ENCODE measurements around the gene NPC1. TPM values are rescaled to one million over a fixed set of nuclear protein-coding genes. Genes with fewer than 3 reads are reported as not detected.
A peak's percentile ranks its signal among the peaks of the same experiment; 100 is the strongest.

The NPC1 gene
- total RNA-seq, 1 experiment from 2014 or later = 15.1 TPM

DNA sequence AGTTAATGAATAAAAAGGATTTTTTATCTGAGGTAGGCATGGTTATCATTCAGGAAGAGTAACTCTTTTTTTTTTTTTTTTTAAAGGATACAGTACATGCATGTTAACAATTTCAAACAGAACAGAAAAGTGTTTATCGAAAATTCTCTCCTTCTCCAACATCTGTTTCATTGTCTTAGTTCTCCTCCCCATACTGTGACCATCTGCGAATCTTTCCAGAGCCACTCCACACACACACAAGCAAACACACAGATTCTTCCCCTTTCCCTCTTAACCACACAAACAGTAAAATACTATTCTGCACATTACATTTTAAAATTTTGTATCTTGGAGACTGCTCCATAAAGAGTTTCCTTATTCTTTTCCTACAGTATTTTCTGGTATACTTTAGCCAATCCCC, 38.0 kb downstream of the NPC1 start:
- no peak for DNase-seq (ENCODE audit: low read depth)

- DNase-seq (ENCODE audit: low read depth) = peak; percentile 30
These were observed 38.5 kb downstream of the NPC1 start for GRCh38 chr18:23547846-23548245.

DNA sequence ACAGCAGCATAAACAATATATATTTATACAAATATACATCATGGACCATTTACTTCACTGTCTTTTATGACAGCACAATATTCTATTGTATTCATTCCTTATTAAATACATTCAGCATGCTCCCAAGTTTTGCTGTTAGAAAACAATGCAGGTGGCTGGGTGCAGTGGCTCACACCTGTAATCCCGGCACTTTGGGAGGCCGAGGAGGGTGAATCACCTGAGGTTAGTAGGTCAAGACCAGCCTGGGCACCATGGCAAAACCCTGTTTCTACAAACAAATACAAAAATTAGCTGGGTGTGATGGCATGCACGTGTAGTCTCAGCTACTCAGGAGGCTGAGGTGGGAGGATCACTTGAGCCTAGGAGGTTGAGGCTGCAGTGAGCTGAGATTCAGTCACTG, 39.0 kb downstream of the NPC1 start:
- no peak for DNase-seq (ENCODE audit: low read depth)

- DNase-seq (ENCODE audit: low read depth) = no peak
These were observed 41.0 kb downstream of the NPC1 start for GRCh38 chr18:23545247-23545789.

GRCh38 chr18:23542461-23542860, 43.8 kb downstream of the NPC1 start:
- no peak for DNase-seq (ENCODE audit: low read depth)

GRCh38 chr18:23541349-23542093, 44.8 kb downstream of the NPC1 start:
- no peak for DNase-seq (ENCODE audit: low read depth)

DNA sequence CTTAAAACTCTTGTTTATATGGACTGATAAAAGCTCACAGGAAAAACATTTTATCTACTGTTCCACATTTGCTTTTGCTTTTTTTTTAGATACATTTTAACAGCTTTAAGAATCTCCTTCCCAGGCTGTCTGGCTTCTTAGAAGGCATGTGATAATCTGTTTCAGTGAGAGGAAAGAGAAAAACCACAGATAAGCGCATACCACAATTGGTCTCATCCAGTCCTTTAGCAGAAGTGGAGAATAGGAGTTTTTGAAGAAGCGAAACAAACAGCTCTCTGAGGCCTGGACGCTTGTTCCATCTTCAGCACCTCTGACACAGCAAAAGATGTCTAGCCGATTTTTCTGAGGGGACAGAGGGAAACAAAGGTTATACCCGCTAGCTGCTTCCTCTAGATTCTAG, 45.4 kb downstream of the NPC1 start:
- DNase-seq (ENCODE audit: low read depth) = no peak

DNA sequence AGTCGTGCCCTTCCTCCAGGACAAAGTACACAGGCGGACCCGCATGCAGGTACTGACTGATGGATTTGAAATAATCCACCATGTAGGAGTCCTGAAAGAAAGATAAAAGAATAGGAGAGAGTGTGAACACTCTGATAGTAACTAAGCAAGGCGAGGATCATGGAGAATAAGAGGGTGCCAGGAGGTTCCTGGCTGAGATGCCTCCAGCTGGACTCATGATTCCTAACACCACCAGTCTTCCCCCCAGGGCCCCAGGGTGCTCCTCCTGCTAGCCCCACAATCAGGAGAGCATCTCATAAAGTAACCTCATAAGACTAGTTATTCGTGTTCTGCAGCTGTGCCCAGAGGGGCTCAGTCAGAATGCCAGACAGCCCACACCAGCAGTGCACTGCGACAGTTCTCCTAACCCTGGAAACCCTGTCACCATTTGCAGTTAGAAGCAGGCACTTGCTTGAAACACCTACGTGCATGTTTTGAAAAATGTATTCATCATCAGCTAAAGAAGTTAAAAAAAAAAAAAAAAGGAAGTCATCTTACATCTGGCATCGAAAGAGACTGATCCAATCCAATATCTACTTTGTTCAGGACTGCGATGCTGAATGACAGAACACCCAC, 46.3 kb downstream of the NPC1 start:
- no peak for DNase-seq (ENCODE audit: low read depth)

- DNase-seq (ENCODE audit: low read depth) = no peak
These were observed 47.0 kb downstream of the NPC1 start for GRCh38 chr18:23539296-23539695.

DNA sequence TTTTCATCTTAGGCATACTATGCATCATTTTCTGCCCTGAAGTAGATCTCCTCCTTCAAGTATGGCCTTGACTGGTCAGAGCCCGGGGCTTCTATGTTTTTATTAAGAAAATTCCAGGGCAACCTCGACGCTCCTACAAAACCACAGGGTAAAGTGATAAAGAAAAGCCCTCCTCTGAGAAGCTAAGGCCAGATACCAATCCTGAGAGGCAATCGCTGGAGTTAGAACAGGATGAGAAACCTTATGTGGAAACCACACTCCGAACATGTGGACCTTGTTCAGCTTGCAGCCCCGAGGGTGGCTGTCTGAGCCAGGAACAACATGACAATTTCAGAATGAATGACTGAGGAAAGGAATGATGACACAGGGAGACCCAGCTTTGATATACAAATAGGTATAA, 47.4 kb downstream of the NPC1 start:
- no peak for DNase-seq (ENCODE audit: low read depth)

GRCh38 chr18:23538001-23538400, 48.3 kb downstream of the NPC1 start:
- no peak for DNase-seq (ENCODE audit: low read depth)

- no peak for DNase-seq (ENCODE audit: low read depth)
These were observed 49.0 kb downstream of the NPC1 start for GRCh38 chr18:23537274-23537673.

DNA sequence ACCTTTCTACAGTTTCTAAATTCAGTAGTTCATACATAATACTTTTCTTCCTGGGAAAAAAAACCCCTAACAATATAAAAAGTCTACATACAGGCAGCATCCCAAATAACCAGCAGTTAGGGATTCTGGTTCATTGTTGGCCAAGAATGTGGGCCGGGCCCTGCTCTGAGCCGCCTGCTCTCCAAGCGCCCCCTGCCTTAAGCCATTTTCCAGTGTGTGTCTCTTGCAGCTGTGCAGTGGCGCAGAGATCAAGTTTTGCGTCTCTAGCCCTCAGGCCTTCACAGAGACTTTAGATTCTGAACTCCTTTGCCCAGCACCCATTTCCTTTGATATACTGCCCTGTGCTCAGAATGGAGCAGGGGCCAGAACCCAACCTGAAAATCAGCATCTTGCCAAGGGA, 50.1 kb downstream of the NPC1 start:
- DNase-seq (ENCODE audit: low read depth) = no peak

DNA sequence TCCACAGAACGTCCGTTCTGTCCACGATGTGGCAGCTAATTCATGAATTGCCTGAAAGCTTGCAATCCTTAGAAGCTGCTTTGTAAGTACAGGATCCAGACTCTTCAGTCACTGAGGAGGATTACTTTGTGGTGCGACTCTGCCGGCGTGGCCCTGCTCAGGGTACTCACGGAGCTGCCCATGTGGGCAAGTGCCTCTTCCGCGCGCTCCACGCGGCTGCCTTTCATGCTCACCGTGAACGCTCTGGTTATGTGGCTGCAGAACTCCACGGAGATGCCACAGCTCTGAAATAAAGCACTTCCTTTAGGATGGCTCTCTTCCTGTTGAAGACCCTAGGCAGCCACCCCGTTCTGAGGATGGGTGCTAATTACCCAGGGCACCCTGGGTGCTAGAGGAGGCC, 52.0 kb downstream of the NPC1 start:
- no peak for DNase-seq (ENCODE audit: low read depth)

DNA sequence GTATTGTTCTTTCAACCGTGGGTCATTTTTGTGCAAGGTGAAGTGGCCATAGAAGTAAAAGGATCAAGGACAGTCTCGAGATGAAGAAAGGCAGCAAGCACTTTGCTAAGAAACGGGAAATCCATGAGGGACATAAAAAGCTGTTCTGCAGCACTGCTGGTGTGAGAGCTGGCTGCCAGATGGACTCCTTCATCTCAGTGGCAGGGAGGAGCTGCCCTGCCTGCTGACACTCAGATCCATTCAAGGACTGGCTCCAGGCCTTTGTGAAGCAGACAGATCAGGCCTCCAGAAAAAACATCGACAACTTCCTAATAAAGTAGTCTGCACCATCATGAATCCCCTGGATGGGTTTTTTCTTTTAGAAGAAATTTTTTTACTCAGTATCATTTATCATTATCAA, 53.5 kb downstream of the NPC1 start:
- no peak for DNase-seq (ENCODE audit: low read depth)

- DNase-seq (ENCODE audit: low read depth) = no peak
These were observed 54.4 kb downstream of the NPC1 start for GRCh38 chr18:23531912-23532311.

GRCh38 chr18:23530195-23530594, 56.1 kb downstream of the NPC1 start:
- no peak for DNase-seq (ENCODE audit: low read depth)

DNA sequence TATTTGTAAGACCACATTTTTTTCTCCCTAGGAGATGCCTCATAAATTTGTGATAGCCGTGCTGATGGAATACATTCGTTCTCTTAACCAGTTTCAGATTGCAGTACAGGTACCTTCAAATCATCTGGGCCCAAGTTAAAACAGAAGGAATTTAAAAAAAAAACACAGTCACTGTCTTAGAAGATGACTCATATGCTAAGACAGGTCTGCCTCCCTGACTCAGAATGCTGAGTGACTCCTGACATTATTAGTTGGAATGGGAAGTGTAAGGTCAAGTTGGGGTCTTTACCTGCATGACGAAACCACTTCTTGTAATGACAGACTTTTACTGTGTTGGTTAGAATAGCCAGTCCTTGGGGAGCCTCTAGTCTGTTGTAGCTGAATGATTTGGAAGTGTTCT, 56.7 kb downstream of the NPC1 start:
- DNase-seq (ENCODE audit: low read depth) = peak; percentile 52

GRCh38 chr18:23528580-23529472, 57.5 kb downstream of the NPC1 start:
- DNase-seq (ENCODE audit: low read depth) = peak; percentile 13

DNA sequence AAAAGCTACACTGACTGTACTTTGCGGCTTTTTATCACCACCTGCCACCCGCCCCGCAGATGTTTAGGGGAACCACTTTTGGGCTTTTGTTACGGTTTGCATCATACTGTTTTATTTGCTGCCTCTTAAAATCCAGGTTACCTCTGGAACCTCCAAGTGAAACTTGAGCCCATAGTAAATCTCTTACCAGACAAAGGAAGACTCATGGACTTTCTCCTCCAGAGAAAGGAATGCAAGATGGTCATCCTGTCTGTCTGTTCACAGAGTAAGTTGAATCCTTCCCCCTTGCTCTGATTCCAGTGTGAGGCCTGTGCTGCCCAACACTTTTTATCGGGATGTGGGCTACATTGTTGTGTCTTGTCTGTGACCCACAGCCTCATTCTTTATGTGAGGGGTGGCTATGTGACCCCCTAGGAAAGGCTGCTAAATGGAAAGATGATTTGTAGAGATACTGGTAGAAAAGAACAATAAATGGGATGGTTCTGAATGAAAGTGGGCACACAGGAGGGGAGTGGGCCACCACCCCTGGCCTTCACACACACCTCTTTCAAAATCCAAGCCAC, 59.7 kb downstream of the NPC1 start:
- no peak for DNase-seq (ENCODE audit: low read depth)

DNA sequence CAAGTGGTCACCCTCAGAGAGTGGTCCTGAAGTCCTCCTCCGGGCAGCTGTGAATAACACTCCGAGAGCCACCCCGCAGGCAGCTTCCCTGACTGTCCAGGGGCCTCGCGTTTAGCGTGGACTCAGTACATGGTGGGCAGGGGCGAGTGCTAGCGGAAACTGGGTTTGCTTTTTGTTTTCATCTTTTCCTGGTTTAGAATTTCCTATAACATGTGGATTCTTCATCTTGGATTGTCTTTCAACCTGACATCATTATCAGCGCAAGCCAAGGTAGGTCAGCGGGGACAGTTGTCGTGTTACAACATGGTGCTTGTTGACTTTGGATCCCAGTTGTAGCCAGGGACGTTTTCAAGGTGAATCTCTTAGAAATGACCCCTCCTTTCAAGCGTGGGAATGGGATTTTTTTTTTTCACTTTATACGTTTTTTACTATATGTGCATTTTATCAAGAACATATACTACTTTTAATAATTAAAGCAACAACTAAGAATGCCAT, 62.0 kb downstream of the NPC1 start:
- no peak for DNase-seq (ENCODE audit: low read depth)

Data from Daoy (cell line).